HCT116 (cell line): ENCODE results near the gene PCDH9. TPM values are rescaled to one million over a fixed set of nuclear protein-coding genes. Genes with fewer than 3 reads are reported as not detected.

Source experiments
- ATAC-seq: fragments of 200-7000 bp; cut with Tn5 transposase; 2 replicates; pipeline ENCODE4 v1.9.1; 2020; ENCODE audit warnings: mild to moderate bottlenecking, moderate library complexity
- BruUV-seq: library from RNA; stranded (reverse); fragments of 400-500 nt; replicated peaks from 2 replicates; lab custom pipeline; 2021; lab: Mats Ljungman, UMichigan
- CTCF ChIA-PET: fragments of 300-600 bp; sonication (Branson Sonifier 250); formaldehyde crosslinking; loops from one replicate; lab custom pipeline; 2021; ENCODE audit warnings: antibody characterized with exemption; lab: Charles Lee
- POLR2A ChIA-PET: fragments of 300-600, 350-600 bp; sonication (Branson Sonifier 250); formaldehyde crosslinking; loops from one replicate; lab custom pipeline; 2021; ENCODE audit warnings: antibody characterized with exemption; lab: Charles Lee
- RAD21 ChIA-PET, 2 experiments: fragments of 300-600 bp; sonication (Branson Sonifier 250); formaldehyde crosslinking; loops; one replicate each; lab custom pipeline; 2023; ENCODE audit warnings: low total read pairs in 2 of 2; ENCODE audit not compliant: uncharacterized antibody in 2 of 2, unreplicated experiment in 2 of 2, low non-redundant PET in 1 of 2; lab: Charles Lee
- DNase-seq: peaks from one replicate; pipeline ENCODE4 v3.0.0-alpha.2; 2010; ENCODE audit warnings: low read depth, low spot score
- H2AFZ ChIP-seq: fragments of 200-600 bp; shearing (Covaris generic), sonication (generic); 2 replicates; pipeline ENCODE4 v1.6.1; 2017; ENCODE audit warnings: low read depth, mixed run types, mixed read lengths, antibody characterized with exemption, low read length; ENCODE audit not compliant: poor library complexity, severe bottlenecking
- H3K27ac ChIP-seq: 2 replicates; pipeline ENCODE4 v1.5.1; 2012; ENCODE audit warnings: low read depth, low read length
- H3K27me3 ChIP-seq: fragments of 200-600 bp; sonication (generic); 2 replicates; pipeline ENCODE4 v1.6.1; 2016; ENCODE audit warnings: mixed run types, low read length, mixed read lengths; ENCODE audit not compliant: insufficient read depth
- H3K36me3 ChIP-seq, 2 experiments: fragments of 200-500 bp in 1 of 2; fragments of 200-600 bp in 1 of 2; sonication (Bioruptor generic) in 1 of 2; sonication (generic) in 1 of 2; 2 replicates each; pipeline versions ENCODE4 v1.5.1 to v1.6.1; 2014 to 2016; ENCODE audit warnings: low read length in 2 of 2, inconsistent platforms in 1 of 2, mixed read lengths in 1 of 2, mixed run types in 1 of 2; ENCODE audit not compliant: insufficient read depth in 2 of 2, control insufficient read depth in 1 of 2
- H3K4me1 ChIP-seq, 2 experiments: fragments of 200-600 bp in 1 of 2; sonication (generic) in 1 of 2; 2 replicates each; pipeline versions ENCODE4 v1.5.1 to v1.6.1; 2012 to 2017; ENCODE audit warnings: low read length in 2 of 2, inconsistent platforms in 1 of 2, mild to moderate bottlenecking in 1 of 2, mixed read lengths in 1 of 2, mixed run types in 1 of 2, moderate library complexity in 1 of 2; ENCODE audit not compliant: insufficient read depth in 2 of 2, control insufficient read depth in 1 of 2
- H3K4me2 ChIP-seq: fragments of 200-600 bp; sonication (generic); 2 replicates; pipeline ENCODE4 v1.6.1; 2017; ENCODE audit warnings: mixed run types, low read length, mixed read lengths
- H3K4me3 ChIP-seq, 2 experiments: fragments of 200-600 bp in 1 of 2; sonication (generic) in 1 of 2; replicated peaks in 1 of 2; 2 replicates each; pipeline ENCODE4 v1.5.1; 2011 to 2016; ENCODE audit warnings: low read length in 2 of 2, control low read depth in 1 of 2, low read depth in 1 of 2, mild to moderate bottlenecking in 1 of 2, mixed read lengths in 1 of 2, mixed run types in 1 of 2
- H3K79me2 ChIP-seq: fragments of 200-600 bp; sonication (generic); 2 replicates; pipeline ENCODE4 v1.6.1; 2017; ENCODE audit warnings: mild to moderate bottlenecking, mixed run types, low read length, moderate library complexity, mixed read lengths; ENCODE audit not compliant: insufficient read depth
- H3K9ac ChIP-seq: fragments of 200-600 bp; sonication (generic); 2 replicates; pipeline ENCODE4 v1.6.1; 2016; ENCODE audit warnings: low read length, mixed read lengths
- H3K9me2 ChIP-seq: fragments of 200-600 bp; sonication (generic), shearing (Covaris generic); 2 replicates; pipeline ENCODE4 v1.6.1; 2017; ENCODE audit warnings: mixed run types, mild to moderate bottlenecking, moderate library complexity; ENCODE audit not compliant: insufficient read depth
- H3K9me3 ChIP-seq, 2 experiments: fragments of 200-500 bp in 1 of 2; fragments of 200-600 bp in 1 of 2; sonication (Bioruptor generic) in 1 of 2; sonication (generic) in 1 of 2; 2 replicates each; pipeline ENCODE4 v1.6.1; 2014 to 2017; ENCODE audit warnings: low read length in 2 of 2, mixed read lengths in 2 of 2, inconsistent platforms in 1 of 2, low read depth in 1 of 2, mild to moderate bottlenecking in 1 of 2, mixed run types in 1 of 2, moderate library complexity in 1 of 2; ENCODE audit not compliant: control insufficient read depth in 1 of 2, insufficient read depth in 1 of 2
- H4K20me1 ChIP-seq: fragments of 200-600 bp; sonication (generic), shearing (Covaris generic); 2 replicates; pipeline ENCODE4 v1.6.1; 2017; ENCODE audit warnings: mixed run types, mild to moderate bottlenecking, moderate library complexity; ENCODE audit not compliant: insufficient read depth
- ATF3 ChIP-seq: IDR thresholded peaks from 2 replicates; pipeline ENCODE4 v1.6.1; 2012
- CBX3 ChIP-seq: IDR thresholded peaks from 2 replicates; pipeline ENCODE4 v1.6.1; 2012; ENCODE audit warnings: low read depth
- CEBPB ChIP-seq: IDR thresholded peaks from 2 replicates; pipeline ENCODE4 v1.6.1; 2012; ENCODE audit warnings: low read depth
- EGR1 ChIP-seq: IDR thresholded peaks from 2 replicates; pipeline ENCODE4 v1.6.1; 2012; ENCODE audit warnings: low read depth
- EZH2 ChIP-seq: fragments of 200-600 bp; sonication (generic); IDR thresholded peaks from 2 replicates; pipeline ENCODE4 v1.6.1; 2017; ENCODE audit warnings: antibody characterized with exemption, mixed run types
- EZH2phosphoT487 ChIP-seq: fragments of 200-600 bp; IDR thresholded peaks from 2 replicates; pipeline ENCODE4 v1.6.1; 2018; ENCODE audit warnings: antibody characterized with exemption, borderline replicate concordance
- FOSL1 ChIP-seq: IDR thresholded peaks from 2 replicates; pipeline ENCODE4 v1.6.1; 2012; ENCODE audit warnings: low read depth
- JUND ChIP-seq: IDR thresholded peaks from 2 replicates; pipeline ENCODE4 v1.6.1; 2012
- MAX ChIP-seq: IDR thresholded peaks from 2 replicates; pipeline ENCODE4 v1.6.1; 2012
- POLR2A ChIP-seq: IDR thresholded peaks from 2 replicates; pipeline ENCODE4 v1.7.0; 2011; ENCODE audit warnings: borderline replicate concordance; ENCODE audit not compliant: insufficient read depth, insufficient read length; ENCODE audit errors: extremely low read depth
- POLR2AphosphoS5 ChIP-seq: IDR thresholded peaks from 2 replicates; pipeline ENCODE4 v1.6.1; 2011; ENCODE audit warnings: mild to moderate bottlenecking, low read depth, low read length, moderate library complexity
- RAD21 ChIP-seq: IDR thresholded peaks from 2 replicates; pipeline ENCODE4 v1.6.1; 2012; ENCODE audit warnings: low read depth, mild to moderate bottlenecking
- SP1 ChIP-seq: IDR thresholded peaks from 2 replicates; pipeline ENCODE4 v1.6.1; 2012; ENCODE audit warnings: low read depth
- SRF ChIP-seq: IDR thresholded peaks from 2 replicates; pipeline ENCODE4 v1.6.1; 2012; ENCODE audit warnings: low read depth
- ZFX ChIP-seq: fragments of 450-650 bp; IDR thresholded peaks from 2 replicates; pipeline ENCODE4 v1.6.1; 2017
- ZNF274 ChIP-seq: fragments of 200-500 bp; sonication (Bioruptor generic); IDR thresholded peaks from 2 replicates; pipeline ENCODE4 v1.6.1; 2014; ENCODE audit warnings: mild to moderate bottlenecking, low read depth, low read length, inconsistent platforms
- intact Hi-C: fragments of 100-400 bp; cut with micrococcal nuclease; formaldehyde crosslinking; loops from 2 replicates; pipeline ENCODE4 v1.10.0; 2022
- total RNA-seq: library from RNA; stranded (reverse); gene quantifications from one replicate; pipeline ENCODE4 v1.2.1, GENCODE V29; 2021; ENCODE audit not compliant: unreplicated experiment
- TF ChIP-seq, protein P1 (sequence below): IDR thresholded peaks from 2 replicates; pipeline ENCODE4 v1.6.1; 2011; ENCODE audit warnings: mild to moderate bottlenecking, low read length, moderate library complexity; ENCODE audit not compliant: insufficient replicate concordance; ENCODE audit errors: extremely low read depth

The PCDH9 gene
- total RNA-seq, 1 experiment from 2014 or later, result 0.02 TPM

DNA sequence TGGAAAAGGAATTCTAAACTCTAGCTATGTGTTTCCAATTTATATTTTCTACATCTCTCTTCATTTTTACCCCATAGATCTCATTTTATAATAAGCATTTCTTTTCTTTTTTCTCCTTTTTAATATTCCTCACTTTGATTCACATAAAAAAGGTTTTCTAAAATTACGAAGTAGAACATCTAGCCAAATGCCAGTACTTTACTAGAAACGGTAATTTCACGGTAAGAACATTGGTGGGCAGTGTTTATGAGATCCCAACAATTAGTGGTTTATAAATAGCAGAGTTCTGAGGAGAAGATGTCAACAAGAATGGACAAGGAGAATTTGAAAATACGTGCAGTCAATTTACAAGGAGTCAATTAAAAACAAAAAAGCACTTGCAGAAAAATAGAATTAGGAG lies 94.8 kb downstream of the PCDH9 start:
- Histone ChIP-seq H3K79me2 (no peaks in the 10 kb centered on the region), H3K4me3 (no peak overlapping the region), H3K27me3 (no peaks in the 10 kb centered on the region), H4K20me1 (no peaks in the 10 kb centered on the region), H3K9me2 (no peaks in the 10 kb centered on the region), H3K4me1 (no peaks in the 10 kb centered on the region), H2AFZ (no peak overlapping the region), H3K9me3 (no peaks in the 10 kb centered on the region), H3K4me2 (no peak overlapping the region), H3K36me3 (no peaks in the 10 kb centered on the region), H3K27ac (no peak overlapping the region), H3K9ac (no peak overlapping the region)
- no TSS peak for BruUV-seq
- DNase-seq (no peak), ATAC-seq (no peak)
- POLR2A ChIA-PET, result no interaction called here
- intact Hi-C loops, result no loop called here
- RAD21 ChIA-PET, result no interaction called here
- no peak for TF ChIP-seq EZH2phosphoT487
- TF ChIP-seq EGR1, result no peak
- TF ChIP-seq JUND, result no peak
- no peak for TF ChIP-seq POLR2AphosphoS5
- TF ChIP-seq RAD21, result no peak
- CTCF ChIA-PET, result no interaction called here

DNA sequence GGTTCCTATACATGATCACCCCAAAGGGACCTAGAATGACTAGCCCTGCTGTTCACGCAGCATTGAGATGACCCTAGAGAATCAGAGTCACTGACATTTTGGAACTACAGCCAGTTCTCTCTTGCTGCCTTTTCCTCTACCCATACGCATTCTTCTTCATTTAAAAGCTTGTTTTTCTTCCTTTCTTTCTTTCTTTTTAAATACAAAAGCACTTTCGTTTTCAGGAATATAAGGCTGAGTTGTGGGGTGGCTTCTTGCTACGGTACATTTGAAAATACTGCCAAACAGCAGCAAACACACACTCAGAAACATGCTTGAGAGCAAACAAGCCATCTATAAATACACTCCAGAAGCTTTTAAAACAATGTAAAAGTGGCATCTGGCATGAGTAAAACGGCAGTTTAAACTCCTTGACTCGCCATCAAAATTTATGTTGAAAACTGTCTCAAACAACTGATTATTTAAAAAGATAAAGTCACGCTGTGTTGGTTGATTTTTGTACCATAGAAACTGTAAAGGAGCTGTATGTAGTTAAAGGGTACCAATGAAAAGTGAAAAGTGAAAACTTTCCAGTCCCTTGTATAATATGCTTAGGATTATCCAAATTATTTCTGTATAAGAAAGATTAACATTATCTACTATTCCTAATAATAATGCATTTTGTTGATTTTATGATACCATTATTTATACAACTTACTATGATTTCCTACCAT lies 95.6 kb downstream of the PCDH9 start:
- TF ChIP-seq, protein P1, sequence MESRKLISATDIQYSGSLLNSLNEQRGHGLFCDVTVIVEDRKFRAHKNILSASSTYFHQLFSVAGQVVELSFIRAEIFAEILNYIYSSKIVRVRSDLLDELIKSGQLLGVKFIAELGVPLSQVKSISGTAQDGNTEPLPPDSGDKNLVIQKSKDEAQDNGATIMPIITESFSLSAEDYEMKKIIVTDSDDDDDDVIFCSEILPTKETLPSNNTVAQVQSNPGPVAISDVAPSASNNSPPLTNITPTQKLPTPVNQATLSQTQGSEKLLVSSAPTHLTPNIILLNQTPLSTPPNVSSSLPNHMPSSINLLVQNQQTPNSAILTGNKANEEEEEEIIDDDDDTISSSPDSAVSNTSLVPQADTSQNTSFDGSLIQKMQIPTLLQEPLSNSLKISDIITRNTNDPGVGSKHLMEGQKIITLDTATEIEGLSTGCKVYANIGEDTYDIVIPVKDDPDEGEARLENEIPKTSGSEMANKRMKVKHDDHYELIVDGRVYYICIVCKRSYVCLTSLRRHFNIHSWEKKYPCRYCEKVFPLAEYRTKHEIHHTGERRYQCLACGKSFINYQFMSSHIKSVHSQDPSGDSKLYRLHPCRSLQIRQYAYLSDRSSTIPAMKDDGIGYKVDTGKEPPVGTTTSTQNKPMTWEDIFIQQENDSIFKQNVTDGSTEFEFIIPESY, result no peak
- no peak for TF ChIP-seq ZFX
- TF ChIP-seq ATF3, result no peak
- no peak for TF ChIP-seq CEBPB
- TF ChIP-seq JUND, result no peak
- TF ChIP-seq ZNF274, result no peak
- TF ChIP-seq MAX, result no peak
- no peak for TF ChIP-seq RAD21
- TF ChIP-seq POLR2A, result no peak
- no peak for TF ChIP-seq FOSL1
- TF ChIP-seq CBX3, result no peak
- no peak for TF ChIP-seq SP1
- no peak for TF ChIP-seq SRF
- TF ChIP-seq EZH2, result no peak
- Histone ChIP-seq H3K9ac (no peak overlapping the region), H3K9me2 (no peaks in the 10 kb centered on the region), H3K4me2 (no peak overlapping the region), H3K4me3 (no peak overlapping the region), H3K79me2 (no peaks in the 10 kb centered on the region), H4K20me1 (no peaks in the 10 kb centered on the region), H3K27me3 (no peaks in the 10 kb centered on the region), H3K27ac (no peak overlapping the region), H3K9me3 (no peaks in the 10 kb centered on the region), H2AFZ (no peak overlapping the region), H3K4me1 (no peaks in the 10 kb centered on the region), H3K36me3 (no peaks in the 10 kb centered on the region)
- DNase-seq (no peak), ATAC-seq (no peak)
- CTCF ChIA-PET, result no interaction called here
- no TSS peak for BruUV-seq
- intact Hi-C loops, result no loop called here
- POLR2A ChIA-PET, result no interaction called here
- RAD21 ChIA-PET, result no interaction called here
